ENCODE results near the gene PPP1R12C.

PPP1R12C gene

DNA sequence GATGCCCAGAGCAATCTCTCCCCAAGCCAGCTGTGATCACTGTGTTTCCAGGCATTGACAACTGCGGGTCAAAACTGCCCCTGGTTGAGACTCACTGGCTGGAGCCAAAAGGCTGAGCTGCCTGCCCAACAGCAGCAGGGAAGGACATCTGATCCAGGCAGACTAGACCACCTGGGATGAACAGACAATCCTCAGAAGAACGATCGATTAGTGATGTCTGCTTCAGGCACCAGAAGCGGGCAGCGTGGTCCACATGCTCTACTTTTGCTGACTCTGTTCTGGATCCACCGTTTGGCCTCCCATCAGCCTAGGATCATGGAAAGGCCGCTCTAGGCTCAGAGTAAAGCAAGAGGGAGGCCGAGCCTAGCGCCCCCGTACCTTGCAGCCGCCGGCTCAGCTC, 69.5 kb downstream of the PPP1R12C start:
- DNase-seq = no peak

DNA sequence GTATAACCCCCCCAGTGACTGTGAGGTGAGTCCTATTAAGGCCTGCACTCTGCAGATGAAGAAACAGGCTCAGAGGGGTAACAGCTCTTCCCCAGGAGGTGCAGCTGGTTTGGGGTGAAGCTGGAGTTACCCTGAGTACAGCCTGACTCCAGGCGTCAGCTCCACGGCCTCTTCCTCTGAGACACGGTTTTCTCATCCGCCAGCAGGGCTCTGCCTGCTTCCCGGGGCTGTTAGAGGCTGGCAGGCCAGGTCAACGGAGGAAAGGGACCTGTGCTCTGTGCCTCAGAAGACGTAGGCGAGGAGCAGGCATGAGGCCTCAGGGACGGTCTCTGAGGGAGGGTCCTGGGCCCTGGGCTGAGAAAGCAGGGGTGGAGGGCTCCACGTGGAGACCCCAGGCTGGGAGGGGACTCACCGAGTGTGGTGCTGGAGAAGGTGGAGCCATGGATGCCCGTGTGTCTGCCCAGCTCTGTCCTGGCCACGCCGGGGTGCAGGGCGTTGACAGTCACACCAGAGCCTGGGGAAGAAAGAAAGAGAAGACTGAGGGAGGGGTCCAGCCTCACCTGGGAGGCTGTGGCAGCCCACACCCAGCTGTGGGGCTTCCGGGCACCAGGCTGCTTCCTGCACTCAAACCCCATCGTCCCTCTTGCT, 70.3 kb downstream of the PPP1R12C start:
- no peak for DNase-seq

DNA sequence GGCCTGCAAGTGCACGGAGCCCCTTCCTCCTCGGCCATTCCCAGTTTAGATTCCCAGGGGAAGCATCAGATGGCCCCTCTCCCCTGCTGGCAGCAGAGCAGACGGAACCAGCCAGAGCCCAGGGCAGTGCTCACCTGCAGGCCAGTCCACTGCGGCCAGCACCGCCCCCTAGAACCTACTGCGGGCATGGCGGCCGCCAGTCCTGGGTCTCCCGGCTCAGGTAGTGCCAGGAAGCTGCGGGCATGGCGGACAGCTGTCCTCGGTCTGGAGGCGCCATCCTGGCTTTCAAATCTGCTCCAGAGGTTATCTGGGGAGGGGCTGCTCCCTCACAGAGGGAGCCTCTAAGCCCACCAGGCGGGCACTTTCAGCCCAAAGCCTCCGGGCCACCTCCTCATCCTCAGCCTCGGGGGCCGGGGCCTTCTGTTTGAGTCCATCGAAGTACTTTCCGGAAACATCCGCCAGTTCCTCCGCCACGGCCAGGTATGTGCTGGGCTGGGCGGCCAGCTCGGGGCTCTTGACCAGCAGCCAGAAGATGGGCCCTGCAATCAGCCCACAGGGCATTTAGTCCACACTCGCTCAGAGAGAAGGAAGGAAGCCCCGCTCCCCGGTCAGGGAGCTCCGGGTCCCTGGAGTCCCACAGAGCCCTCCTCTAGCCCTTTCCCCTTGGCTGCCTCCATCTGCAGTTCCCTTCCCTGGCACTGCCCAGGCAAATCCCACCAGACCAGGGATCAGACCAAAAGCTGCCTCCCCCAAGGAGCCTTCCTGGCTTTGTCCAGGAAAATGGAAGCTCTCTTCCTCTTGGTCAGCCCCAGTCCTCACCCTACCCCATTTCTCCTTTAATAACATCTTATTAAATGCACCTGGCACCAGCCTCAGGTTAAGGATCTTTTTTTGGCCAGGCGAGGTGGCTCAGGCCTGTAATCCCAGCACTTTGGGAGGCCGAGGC, 72.4 kb downstream of the PPP1R12C start:
- DNase-seq = no peak

DNA sequence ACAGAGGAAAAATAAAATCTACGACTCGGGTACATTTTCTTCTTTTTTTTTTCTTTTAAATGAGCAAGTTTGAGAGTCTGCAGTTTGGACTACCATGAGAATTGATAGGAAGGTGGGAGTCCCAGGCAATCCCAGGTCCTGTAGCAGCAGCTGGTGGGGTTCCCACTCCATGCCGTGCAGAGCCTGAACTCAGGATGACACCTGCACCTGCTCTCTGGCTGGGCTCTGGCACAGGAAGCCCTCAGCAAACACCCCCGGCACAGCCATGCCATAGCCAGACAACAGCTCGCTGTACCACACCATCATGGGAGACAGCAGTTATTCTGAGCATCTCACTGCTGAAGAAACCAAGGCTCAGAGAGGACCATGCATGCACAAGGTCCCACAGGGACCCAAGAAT, 73.2 kb downstream of the PPP1R12C start:
- DNase-seq = no peak

DNA sequence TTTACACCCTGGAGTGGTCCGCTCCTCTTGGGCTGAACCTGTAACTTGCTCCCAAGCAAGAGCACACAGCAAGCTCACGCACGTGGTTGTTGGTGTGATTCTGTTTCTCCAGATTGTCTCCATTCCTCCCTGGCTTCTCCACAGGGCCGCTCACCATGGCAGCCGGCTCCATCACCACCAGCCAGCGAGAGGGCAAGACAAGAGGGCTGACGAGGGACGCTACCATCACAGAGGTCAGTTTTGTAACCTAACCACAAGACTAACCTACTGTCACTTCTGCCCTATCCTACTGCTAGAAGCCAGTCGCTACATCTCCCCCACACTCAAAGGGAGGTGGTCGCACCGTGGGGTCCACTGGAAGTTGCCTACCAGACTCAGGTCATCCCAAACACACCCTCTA, 74.7 kb downstream of the PPP1R12C start:
- no peak for DNase-seq

DNA sequence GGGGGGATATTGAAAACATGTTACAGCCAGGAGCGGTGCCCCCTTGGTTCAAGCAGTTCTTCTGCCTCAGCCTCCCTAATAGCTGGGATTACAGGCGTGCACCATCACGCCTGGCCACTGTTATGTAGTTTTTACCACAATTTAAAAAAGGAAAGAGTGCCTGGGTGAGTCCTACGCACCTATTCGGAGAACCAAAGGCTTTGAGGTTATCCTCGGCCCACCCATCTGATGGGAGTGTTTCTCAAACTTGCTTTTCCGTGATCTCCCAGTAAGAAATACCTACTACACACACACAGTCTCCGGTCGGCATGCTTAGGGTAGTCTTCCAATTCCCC, 75.1 kb downstream of the PPP1R12C start:
- DNase-seq = no peak

DNA sequence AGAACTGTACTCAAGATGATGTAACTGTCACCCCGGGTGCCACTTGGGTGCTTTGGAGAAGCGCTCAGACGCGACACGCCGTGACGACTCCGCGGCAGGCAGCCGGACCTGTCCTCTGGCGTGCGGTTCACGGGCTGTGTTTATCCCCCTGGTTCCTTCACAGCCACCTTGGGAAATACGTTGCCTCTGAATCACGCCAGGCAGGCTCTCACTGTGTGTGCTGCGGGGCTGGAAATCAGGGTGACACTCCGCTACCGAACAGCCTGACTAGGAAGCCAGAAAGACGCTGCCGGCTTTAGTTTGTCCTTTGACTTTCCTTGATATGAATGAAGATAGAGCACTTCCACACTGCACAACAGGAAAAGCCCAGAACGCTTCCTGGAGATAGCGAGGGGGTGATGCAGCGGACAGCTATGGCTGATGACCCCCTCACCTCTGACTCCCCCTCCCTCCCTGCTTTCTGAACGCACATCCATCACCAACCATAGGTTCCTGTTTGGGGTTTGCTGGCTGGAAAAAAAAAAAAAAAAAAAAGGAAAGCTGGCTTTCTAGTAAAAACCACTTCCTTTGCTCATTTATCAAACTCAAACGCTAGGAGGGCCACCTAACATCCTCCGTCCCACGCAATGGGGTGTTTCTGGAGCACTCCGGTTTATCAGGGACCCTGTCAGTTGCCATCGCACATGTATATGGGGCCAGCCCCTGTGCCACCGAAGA, 75.7 kb downstream of the PPP1R12C start:
- DNase-seq = no peak

DNA sequence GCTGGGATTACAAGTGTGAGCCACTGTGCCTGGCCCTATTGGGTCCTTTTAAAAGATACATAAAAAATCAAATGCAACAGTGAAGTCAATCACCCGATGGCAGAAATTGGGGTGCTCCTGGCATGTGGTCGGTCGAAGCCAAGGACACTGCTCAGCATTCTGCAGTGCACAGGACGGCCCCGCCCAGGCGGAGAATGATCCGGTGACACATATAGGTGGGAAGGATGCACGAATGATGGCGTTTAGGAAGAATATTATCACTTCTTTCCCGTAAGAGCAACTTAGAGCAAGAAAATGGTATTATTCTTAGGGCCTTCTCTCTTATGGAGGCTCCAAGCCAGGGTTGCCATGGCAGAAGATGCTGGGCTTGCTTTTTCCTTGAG, 76.2 kb downstream of the PPP1R12C start:
- no peak for DNase-seq
